Eye (tissue), 1 donor: ENCODE measurements around the gene C19orf18.
"Not testable (repeated sequence)": the region's sequence is repeated elsewhere in the genome, so short reads cannot be mapped to it uniquely, and the experiment has no call there.

Experiments used
- DNase-seq: peaks from one replicate; pipeline ENCODE4 v3.0.0-alpha.2; 2015

The C19orf18 gene

DNA sequence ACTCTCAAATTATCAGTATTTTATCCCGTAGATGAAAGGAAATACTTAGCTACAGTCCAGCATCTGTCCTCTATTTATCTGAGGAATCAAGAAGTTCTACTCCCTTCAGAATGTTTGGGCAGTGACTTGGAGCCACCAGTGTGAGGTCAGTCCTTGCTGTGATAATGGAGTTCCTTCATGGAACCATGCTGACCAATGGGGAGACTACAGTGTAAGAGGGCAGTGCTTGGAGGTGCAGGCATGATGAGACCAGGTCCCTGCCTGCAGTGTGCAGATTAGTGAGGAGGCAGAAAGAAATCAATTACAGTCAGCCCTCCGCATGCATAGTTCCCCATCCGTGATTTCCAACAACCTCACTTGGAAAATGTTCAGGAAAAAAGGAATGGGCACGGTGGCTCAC, at the start of gene C19orf18:
Gene C19orf18, minus strand, starts transcription at position 101 of the 400 bp plus-strand sequence. CDS start 102 bp downstream, outside the sequence.
- DNase-seq: no peak

DNA sequence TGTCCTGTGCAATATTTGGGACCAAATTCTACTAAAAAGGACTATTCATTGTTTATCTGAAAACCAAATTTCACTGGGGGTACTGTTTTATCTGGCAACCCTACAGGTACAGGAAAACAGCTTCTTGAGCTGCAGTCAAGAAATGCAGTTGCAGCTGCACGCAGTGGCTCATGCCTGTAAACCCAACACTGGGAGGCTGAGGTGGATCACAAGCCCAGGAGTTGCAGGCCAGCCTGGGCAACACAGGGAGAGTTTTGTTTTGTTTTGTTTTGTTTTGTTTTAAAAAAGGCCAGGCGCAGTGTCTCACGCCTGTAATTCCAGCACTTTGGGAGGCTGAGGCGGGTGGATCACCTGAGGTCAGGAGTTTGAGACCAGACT, 47.9 kb upstream of the C19orf18 start:
- no peak for DNase-seq

DNA sequence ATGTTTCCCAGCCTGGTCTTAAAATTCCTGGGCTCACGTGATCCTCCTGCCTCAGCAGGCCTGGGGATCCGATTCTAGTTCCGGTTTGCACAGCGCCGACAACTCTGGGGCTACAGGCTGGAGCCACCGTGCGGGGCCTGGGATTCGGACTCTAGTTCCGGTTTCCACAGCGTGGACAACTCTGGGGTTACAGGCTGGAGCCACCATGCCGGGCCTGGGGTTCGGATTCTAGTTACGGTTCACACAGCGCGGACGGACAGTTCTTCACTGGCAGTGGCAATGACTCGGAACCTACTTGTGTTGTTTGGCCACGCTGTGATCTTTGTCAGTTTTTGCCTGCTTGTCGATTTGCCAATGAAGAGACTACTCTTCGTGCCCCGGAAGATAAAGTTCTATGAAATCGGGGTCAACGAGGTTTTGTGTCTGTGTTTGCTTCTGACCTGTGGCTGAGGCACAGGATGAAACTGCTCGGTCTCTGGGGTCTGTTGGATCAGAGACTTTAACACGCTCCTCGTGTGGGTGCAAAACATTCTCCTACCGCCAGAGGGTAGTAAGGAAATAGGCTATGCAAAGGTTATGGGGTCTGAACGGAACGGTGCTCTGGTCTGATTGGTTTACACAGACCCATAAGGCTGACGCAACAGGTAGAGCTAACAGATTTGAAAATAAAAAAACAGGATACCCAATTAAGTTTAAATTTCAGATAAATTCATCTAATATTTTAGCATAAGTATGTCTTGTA, 47.4 kb upstream of the C19orf18 start:
- DNase-seq: peak; percentile 96

DNA sequence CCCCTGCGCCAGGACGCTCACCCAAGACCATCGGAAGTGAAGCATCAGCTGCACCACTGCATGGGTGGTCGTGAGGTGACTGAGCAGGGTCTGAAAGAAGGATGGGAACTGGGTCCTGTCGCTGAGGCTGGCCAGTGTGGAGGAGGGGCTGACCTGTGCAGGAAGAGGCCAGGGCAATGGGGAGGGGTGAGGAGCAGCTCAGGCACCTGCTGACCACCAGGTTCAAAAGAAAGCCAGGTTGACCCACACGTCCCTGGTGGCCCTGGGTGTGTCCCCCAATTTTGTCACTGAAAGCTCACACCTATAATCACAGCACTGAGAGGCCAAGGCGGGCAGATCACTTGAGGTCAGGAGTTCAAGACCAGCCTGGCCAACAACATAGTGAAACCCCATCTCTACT, 45.8 kb upstream of the C19orf18 start:
- no peak for DNase-seq

DNA sequence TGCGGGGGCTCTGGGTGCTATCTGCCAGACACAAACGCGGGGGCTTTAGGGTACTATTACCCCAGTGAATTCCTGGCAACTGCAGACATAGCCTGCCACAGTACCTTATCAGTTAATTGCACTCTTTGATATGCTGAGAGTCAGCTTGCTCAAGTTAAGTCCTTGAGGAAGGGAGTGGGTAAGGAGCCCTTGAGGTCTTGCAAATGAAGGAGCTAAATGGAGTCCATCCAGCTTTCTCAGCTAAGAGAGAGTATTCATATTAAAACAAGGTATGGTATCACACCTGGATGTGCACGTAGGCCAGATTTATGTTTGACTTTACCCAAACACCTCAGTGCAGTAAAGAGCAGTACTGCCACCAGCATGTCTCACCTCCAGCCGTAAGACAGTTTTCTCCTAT, 39.8 kb upstream of the C19orf18 start:
- DNase-seq: no peak

DNA sequence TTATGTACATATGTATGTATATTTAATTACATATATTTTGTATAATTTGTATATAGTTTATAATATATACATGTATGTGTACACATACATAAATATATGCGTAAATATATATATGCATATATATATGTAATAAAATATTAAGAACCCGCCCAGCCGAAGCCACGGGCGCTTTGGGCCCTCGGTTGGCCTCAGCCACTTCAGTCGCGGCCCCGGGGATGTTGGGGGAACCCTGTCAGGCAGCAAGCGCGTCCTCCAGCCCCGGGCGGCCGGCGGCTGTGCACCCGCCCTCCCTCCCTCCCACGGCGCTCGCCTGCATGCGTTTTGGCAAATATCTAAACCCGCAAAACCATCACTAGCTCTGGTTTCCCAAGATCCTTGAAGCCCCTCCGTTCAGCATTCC, 36.2 kb upstream of the C19orf18 start:
- no peak for DNase-seq

DNA sequence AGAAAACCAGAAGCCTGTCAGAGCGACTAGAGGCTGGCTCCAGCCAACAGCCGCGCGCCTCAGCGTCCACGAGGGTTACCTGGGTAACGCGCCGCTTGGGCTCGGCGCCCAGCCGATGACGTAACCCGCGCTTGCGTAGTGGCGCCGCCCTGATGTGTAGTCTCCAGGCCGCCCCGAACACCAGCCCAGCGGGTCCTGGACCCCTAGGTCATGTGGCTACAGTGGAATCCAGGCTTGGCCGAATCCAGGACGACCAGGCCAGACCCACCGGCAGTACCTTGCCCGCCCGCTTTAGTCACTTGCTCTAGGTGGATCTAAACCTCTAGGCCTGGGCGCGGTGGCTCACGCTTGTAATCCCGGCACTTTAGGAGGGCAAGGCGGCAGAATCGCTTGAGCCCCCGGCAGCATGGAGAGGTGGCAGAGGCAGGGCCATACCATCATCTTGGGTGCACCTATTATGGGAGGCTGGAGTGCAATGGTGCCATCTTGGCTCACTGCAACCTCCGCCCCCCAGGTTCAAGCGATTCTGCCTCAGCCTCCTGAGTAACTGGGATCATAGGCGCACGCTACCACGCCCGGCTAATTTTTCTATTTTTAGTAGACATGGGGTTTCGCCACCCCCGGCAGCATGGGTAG, 35.5 kb upstream of the C19orf18 start:
- DNase-seq: peak; percentile 98

DNA sequence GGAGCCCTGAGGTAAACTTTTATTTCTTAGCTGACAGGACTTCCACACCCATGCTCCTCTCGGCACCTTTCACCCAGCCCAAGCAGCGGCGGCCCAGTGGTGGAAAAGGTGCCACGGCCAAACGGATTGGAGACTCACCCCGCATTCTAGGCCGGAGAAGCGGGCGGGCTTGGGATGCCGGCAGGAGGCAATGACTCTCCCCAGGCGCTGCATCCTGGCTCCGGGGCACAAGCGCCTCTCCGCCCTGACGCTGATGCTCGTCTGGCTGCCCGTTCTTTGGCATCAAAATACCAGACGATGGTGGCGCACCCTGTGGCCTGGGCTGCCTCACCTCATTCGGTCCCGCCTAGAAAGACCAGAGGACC, 34.9 kb upstream of the C19orf18 start:
- no peak for DNase-seq

DNA sequence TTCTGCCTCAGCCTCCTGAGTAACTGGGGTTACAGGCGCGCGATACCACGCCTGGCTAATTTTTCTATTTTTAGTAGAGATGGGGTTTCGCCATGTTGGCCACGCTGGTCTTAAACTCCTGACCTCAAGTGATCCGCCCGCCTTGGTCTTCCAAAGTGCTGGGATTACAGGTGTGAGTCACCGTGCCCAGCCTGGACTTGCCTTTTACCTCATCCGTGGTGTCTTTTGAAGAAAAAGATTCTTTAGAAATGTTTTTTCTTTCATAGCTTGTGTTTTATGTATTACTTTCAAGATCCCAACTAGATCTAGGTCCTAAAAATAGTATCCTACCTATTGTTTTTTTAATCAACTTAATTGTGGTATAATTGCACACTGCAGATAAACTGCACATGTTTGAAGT, 34.5 kb upstream of the C19orf18 start:
- not testable (repeated sequence) for DNase-seq

DNA sequence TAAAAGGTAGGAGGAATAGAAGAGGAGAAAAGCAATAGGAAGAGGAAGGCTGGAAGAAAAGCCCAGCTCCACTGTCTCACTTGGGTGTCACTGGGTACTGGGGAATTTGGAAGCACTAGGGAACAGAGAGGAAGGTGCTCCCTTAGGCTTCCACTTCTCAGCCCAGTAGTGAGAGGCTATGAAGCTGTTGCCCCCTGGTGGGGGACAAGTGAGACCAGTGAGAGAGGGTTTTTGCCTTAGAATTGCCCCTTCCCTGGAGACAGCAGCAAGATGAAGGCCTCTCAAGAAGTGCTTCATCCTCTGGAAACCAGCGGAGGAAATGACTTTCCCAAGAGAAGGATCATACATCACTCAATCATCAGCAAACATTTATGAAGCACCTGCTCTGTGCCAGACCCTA, 33.0 kb upstream of the C19orf18 start:
- DNase-seq: no peak

DNA sequence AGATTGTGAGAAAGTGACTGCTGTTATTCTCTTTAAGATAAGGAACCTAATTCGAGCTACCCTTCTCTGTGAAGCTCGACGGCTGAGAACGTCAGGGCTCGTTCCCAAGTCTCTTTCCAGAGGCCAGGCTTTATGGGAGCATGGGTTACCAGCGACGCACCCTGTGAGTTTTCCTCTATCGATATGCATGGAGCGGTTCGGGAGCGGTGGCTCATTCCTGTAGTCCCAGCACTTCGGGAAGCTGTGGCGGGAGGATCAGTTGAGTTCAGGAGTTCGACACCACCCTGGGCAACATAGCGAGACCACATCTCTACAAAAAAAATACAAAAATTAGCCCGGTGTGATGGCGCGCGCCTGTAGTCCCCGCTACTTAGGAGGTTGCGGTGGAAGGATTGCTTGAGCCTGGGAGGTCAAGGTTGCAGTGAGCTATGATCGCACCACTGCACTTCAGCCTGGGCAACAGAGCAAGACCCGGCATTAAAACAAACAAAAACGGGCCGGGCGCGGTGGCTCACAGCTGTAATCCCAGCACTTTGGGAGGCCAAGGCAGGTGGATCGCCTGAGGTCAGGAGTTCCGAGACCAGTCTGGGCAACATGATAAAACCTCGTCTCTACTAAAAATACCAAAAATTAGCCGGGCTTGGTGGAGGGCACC, 29.0 kb upstream of the C19orf18 start:
- no peak for DNase-seq

DNA sequence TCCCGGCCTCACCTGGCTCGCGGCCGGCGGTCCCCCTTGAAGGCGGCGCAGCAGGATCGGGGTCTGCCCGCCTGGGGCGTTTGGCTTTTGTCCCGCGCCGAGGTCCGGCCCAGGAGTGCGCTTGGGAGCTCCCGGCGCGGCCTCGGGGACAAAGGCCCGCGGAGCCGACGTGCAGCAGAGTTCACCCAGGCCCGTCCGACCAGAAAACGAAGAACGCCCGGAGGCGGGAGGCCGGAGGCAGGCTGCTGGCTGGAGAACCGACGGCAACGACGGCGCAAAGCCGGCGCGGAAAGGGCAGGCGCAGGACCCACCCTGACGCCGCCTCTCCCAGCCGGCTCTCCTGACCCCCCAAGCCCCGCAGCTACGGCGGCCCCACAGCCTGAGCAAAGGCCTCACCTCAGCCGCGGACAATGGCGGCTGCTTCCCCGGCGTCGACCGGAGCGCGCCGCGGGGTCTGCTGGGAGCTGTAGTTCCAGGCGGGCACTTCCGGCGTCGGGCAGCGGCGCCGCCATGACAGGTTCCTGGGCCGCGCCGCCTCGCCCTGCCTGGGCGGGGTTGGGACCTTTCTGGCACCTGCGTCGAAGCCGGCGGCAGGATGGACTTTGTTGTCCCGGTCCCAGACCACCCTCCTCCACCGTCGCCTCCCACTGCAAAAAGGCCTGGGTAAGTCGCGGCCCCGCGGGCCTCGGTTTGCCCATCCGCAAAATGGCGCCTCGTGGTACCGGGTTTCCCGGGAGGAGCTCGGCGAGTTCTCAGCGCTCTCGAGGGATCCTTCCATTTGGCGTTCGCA, 28.2 kb upstream of the C19orf18 start, which contains the start of gene ZNF606:
Gene ZNF606, minus strand, starts transcription at position 437 of the 790 bp plus-strand sequence. CDS start 1,501 bp downstream, outside the sequence.
- peak; percentile 95 for DNase-seq

DNA sequence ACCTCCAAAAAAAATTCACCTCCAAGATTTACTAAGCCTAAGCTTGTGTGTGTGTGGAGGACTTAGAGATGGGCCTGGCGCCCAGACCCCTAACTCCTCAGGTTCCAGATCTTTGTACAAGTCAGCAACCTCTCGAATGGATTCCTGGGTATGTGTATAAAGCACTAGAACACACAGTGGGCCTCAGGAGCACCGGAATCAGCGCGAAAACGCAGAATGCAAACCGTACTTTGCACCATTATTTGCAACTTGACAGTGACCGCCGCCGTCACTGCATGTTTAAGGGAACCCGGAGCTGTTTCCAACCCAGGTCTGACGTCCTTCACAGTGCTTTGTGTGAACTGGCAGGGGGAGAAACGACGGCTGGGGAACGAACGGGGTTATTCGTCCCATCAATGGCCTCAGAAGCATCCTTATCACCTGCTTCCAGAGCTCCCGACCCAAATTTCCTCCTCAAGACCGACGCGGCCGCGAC, 27.6 kb upstream of the C19orf18 start:
- no peak for DNase-seq

DNA sequence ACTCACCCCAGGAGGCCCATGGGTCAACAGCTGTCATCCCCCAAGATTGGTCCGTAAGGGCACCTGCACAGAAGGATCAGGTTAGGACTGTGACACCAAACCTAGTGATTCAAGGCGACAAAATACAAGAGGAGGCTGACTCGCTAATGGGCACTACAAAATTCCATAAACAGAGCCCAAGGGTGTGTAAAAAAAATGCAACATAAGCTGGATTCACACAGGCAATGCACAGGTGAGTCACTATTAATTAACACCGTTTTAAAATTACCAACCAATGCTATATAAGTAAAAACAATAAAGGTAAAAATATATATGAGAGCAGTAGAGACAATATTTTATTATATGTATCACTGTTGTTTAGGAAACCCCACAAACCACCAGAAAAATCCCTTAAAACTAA, 26.3 kb upstream of the C19orf18 start:
- DNase-seq: no peak

DNA sequence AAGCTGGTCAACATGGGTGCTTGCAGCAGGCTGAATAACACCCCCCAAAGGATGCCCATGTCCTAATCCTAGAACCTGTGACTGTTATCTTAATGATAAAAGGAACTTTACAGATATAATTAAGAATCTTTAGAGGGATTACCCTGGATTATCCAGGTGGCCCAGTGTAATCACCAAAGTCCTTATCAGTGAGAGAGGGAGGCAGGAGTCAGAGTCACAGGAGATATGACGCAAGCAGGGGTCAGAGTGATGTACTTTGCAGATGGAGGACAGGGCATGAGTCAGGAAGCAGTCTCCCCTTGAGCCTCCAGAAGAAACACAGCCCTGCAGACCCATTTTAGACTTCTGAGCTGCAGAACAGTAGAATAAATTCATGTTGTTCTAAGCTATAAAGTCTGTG, 18.5 kb upstream of the C19orf18 start:
- no peak for DNase-seq

DNA sequence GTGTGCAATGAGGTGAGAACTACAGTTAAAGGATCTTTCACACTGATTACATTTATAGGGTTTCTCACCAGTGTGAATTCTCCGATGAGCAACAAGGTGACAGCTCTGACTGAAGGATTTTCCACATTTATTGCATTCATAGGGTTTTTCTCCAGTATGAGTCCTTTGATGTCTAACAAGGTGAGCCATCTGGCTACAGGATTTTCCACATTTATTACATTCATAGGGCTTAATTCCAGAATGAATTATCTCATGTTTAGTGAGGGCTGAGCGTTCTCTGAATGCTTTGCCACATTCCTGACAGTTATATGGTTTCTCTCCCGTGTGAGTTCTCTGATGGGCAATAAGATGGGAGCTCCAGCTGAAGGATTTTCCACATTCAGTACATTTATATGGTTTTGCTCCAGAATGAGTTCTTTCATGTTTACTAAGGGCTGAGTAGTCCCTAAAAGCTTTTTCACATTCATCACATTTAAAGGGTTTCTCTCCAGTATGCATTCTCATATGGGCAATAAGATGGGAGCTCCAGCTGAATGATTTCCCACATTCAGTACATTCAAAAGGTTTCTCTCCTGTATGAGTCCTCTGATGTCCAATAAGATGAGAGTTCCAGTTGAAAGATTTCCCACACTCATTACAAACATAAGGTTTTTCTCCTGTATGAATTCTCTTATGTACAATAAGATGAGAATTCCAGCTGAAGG, 4.4 kb upstream of the C19orf18 start:
- DNase-seq: no peak

DNA sequence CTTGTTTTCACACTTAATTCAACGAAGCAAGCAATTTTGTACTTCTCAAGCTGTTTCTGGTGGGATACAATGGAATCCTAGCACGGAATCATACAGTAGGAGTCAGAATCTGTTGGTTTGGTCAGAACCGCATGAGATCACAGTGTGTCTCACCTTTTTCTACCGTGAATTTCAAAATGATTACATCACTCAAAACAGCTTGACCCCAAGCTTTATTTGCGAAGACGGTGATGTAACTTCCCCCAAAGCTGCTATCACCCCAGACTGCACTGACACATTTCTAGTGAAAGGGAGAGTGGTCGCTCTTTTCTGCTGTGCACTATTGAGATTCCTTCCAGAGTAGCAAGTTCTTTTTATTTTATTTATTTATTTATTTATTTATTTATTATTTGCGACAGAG, 9.6 kb downstream of the C19orf18 start:
- no peak for DNase-seq

DNA sequence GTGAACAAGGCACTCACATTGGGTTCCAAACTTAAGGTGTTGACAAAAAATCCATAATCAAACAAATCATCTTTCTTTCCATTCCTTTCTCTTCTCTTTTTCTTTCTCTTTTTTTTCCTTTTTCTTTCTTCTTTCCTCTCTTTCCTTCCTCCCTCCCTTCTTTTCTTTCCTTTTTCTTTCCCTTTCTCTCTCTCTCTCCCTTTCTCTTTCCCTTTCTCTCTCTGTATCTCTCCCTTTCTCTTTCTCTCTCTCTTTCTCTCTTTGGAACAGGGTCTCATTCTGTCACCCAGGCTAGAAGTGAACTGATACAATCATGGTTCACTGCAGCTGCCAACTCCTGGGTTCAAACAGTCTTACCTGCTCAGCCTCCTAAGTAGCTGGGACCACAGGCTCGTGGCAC, 12.5 kb downstream of the C19orf18 start:
- no peak for DNase-seq

DNA sequence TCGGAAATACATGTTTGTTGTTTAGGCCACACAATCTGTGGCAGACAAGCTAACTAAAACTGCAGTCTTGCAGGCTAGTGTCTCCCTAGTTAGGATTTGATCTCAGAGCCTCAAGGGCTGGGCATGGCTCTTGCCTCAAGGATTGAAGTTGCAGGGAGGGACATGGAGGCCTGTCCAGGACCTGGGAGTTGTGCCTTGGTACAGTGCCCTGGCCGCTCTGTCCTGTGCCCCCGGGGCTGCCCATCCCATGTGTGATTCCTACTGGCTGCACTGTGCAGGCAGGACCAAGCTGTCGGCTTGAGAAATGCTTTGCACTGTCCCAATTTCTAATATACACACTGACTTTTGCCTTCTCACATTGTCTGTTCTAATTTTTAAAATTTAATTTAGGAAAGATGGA, 19.3 kb downstream of the C19orf18 start:
- no peak for DNase-seq

DNA sequence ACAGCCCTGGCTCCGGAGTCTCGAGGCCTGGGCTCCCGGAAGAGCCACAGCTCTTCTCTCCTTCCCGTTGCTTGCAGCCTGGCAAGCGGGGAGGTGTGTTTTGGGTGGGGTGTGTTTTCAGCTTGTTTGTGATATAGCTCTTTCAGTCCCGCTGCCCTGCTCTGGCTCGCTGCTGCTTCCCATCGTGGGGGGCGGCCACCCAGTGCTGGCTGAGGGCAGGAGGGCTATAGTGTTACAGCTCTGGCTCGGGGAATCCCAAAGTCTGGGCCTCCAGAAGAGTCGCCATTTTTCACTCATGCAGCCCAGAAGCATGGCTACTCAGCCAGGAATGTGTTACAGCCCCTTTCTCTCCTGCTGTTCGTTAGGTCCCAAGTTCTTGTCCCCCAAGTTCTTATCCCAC, 24.6 kb downstream of the C19orf18 start:
- no peak for DNase-seq

DNA sequence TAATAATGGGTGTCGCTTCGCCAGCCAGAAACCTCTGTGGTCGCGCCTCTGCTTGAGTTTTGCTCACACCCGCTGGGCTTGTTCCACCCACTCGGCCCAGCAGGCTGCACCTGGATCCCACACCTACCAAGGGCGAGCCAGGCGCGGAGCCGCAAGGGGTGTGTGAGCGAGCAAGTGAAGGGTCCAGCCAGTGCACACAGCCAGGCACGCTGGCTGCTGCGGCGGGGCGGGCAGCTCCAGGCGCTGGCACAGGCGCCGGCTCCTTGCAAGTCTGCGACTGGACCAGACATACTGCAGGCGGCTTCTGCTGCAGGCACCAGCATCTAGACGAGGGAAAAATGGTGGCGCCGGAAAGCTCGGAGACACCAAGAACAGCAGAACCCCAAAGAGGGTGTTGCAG, 25.0 kb downstream of the C19orf18 start:
- DNase-seq: no peak

DNA sequence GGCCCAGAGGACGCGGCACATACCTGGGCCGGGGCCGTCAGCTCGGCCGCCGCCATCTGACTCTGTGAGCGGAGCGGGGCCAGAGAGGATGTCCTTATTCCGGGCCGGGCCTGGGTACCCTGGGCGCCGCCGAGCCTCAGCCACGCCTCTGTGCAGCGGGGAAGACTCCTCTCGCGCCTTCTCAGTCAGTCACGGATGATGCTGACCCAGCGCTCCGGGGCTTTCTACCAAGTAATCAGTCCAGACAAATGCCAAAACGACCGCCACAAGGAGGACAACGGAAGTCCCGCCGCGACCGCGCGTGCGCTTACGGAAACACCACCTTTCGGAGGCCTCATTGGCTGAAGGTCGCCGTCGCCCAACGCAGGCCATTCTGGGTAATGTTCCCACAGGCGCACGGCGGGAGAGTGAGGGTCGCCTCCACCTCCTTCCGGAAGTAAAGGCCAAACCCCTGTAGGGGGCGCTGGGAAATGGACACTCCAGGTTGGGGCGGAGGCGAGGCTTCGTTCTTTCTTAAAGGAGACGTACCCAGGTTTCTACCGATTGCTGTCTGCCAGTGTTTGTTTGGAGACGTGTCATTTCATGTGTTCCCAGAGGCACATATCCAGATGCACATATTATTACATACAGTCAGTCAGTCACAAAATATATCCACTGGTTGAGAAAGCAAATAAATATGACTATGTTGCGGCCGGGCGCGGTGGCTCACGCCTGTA, 26.8 kb downstream of the C19orf18 start, which contains the start of gene ZNF256:
Gene ZNF256, minus strand, starts transcription at position 288 of the 716 bp plus-strand sequence. Its CDS starts 232 bp downstream, at position 56.
- peak; percentile 98 for DNase-seq
